ENCODE data around the gene IL5RA. TPM values are rescaled to one million over a fixed set of nuclear protein-coding genes. Genes with fewer than 3 reads are reported as not detected.

The IL5RA gene
- total RNA-seq, 1 experiment from 2014 or later: not detected

- H3K36me3 ChIP-seq (ENCODE audit: control insufficient read depth, insufficient read depth, low read length): peaks cover 29% of the 10 kb centered on the region
- intact Hi-C loops (cut with micrococcal nuclease; ENCODE audit: unreplicated experiment): no loop called here
- POLR2A ChIA-PET: interaction anchor here (0.5 kb wide), 1 partner anchor 38 kb away, joined by 3 read pairs; no protein-coding TSS in a partner anchor
These were observed 39.4 kb upstream of the IL5RA start for GRCh38 chr3:3149560-3149959.

DNA sequence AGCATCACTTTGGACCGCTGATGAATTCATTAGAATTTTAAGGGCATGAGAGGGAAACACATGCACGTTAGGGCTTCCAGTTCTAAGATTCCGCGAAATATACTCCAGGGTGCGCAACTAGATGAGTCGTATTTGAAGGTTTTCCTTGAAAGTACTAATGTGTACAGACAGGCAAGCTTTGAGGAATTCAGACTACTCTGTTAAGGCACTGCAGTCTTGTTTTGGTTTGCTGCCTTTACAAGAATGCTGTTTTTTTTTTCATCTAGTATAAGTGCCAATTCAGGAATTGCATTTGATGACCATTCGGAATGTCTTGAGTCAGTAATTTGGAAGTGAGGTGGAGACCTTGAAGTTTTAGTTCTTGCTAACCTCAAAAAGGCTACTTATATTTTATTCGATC is 35.7 kb upstream of the IL5RA start:
- Histone ChIP-seq H3K4me1 (ENCODE audit: control insufficient read depth, insufficient read depth, low read length) (peaks cover 2% of the 10 kb centered on the region; the same call in 1 of the 2 replicates), H3K27ac (ENCODE audit: low read length) (no peak overlapping the region), H3K36me3 (ENCODE audit: control insufficient read depth, insufficient read depth, low read length) (peaks cover 39% of the 10 kb centered on the region), H3K4me3 (ENCODE audit: low read depth in 2 of 2, low read length in 2 of 2) (no peak overlapping the region), H3K27me3 (ENCODE audit: control insufficient read depth, insufficient read depth, low read length) (no peaks in the 10 kb centered on the region), H3K9me3 (ENCODE audit: control insufficient read depth, insufficient read depth, low read depth, low read length) (no peaks in the 10 kb centered on the region)
- ChIA-PET CTCF (no interaction called here), POLR2A (no interaction called here)
- DNase-seq (ENCODE audit: low read depth, low spot score): no peak
- no TSS peak for BruUV-seq (replicated peaks)
- in situ Hi-C loops (cut with HindIII; ENCODE audit: low pct_unique_long_range_greater_than_20kb, low sequenced_read_pairs) (no loop called here), intact Hi-C loops (cut with micrococcal nuclease; ENCODE audit: unreplicated experiment) (no loop called here)
- no peak for ATAC-seq
- TF ChIP-seq SIN3A (IDR thresholded peaks at IDR 0.05; ENCODE audit: borderline replicate concordance, insufficient read depth, low read depth, low read length): no peak
- TF ChIP-seq POLR2AphosphoS5 (IDR thresholded peaks at IDR 0.05; ENCODE audit: low read depth, low read length): no peak
- TF ChIP-seq REST (IDR thresholded peaks at IDR 0.05; ENCODE audit: insufficient read depth in 1 of 2, low read depth in 2 of 2, low read length in 1 of 2): no peak
- TF ChIP-seq CTCF (IDR thresholded peaks at IDR 0.05): no peak
- no peak for TF ChIP-seq TCF7L2 (IDR thresholded peaks at IDR 0.05; ENCODE audit: low read depth, low read length)

More at GRCh38 chr3:3149560-3149959, 39.4 kb upstream of the IL5RA start:
- CTCF ChIA-PET: no interaction called here
- Histone ChIP-seq H3K4me3 (ENCODE audit: low read depth in 2 of 2, low read length in 2 of 2) (no peak overlapping the region), H3K4me1 (ENCODE audit: control insufficient read depth, insufficient read depth, low read length) (peaks cover 2% of the 10 kb centered on the region; the same call in 1 of the 2 replicates), H3K27me3 (ENCODE audit: control insufficient read depth, insufficient read depth, low read length) (no peaks in the 10 kb centered on the region), H3K9me3 (ENCODE audit: control insufficient read depth, insufficient read depth, low read depth, low read length) (no peaks in the 10 kb centered on the region), H3K27ac (ENCODE audit: low read length) (no peak overlapping the region)
- TF ChIP-seq POLR2AphosphoS5 (IDR thresholded peaks at IDR 0.05; ENCODE audit: low read depth, low read length) (no peak), REST (IDR thresholded peaks at IDR 0.05; ENCODE audit: insufficient read depth in 1 of 2, low read depth in 2 of 2, low read length in 1 of 2) (no peak), TCF7L2 (IDR thresholded peaks at IDR 0.05; ENCODE audit: low read depth, low read length) (no peak), SIN3A (IDR thresholded peaks at IDR 0.05; ENCODE audit: borderline replicate concordance, insufficient read depth, low read depth, low read length) (no peak), CTCF (IDR thresholded peaks at IDR 0.05) (no peak)
- no TSS peak for BruUV-seq (replicated peaks)
- in situ Hi-C loops (cut with HindIII; ENCODE audit: low pct_unique_long_range_greater_than_20kb, low sequenced_read_pairs): no loop called here
- ATAC-seq (no peak), DNase-seq (ENCODE audit: low read depth, low spot score) (no peak)

Data from Panc1 (cell line).